Testis (tissue), 3 donors: Measurements from ENCODE around the gene GAS1. TPM values are rescaled to one million over a fixed set of nuclear protein-coding genes. Genes with fewer than 3 reads are reported as not detected.

ENCODE experiments used
- DNase-seq: peaks from one replicate; pipeline ENCODE4 v3.0.0-alpha.2; 2019
- H3K27ac ChIP-seq, 2 donors: fragments of 200-600 bp; sonication (generic); one replicate each; pipeline ENCODE4 v1.5.1; 2019
- H3K27me3 ChIP-seq: fragments of 200-600 bp; sonication (generic); one replicate; pipeline ENCODE4 v1.5.1; 2019
- H3K36me3 ChIP-seq: fragments of 200-600 bp; sonication (generic); one replicate; pipeline ENCODE4 v1.5.1; 2017; ENCODE audit warnings: low read depth; ENCODE audit errors: missing control alignments
- H3K4me1 ChIP-seq: fragments of 200-600 bp; sonication (generic); one replicate; pipeline ENCODE4 v1.5.1; 2019
- H3K4me3 ChIP-seq, 2 donors: fragments of 200-600 bp; sonication (generic); one replicate each; pipeline ENCODE4 v1.5.1; 2017 to 2019
- H3K9me3 ChIP-seq: fragments of 200-600 bp; sonication (generic); one replicate; pipeline ENCODE4 v1.5.1; 2017
- CTCF ChIP-seq, 3 experiments: fragments of 450-650 bp in 2 of 3; fragments of 200-600 bp in 1 of 3; sonication (generic) in 1 of 3; IDR thresholded peaks; one replicate each; pipeline ENCODE4 v1.5.1; 2016 to 2019; ENCODE audit warnings: antibody characterized with exemption in 3 of 3, mild to moderate bottlenecking in 2 of 3, moderate library complexity in 1 of 3
- POLR2A ChIP-seq: fragments of 450-650 bp; IDR thresholded peaks from one replicate; pipeline ENCODE4 v1.6.1; 2017; ENCODE audit warnings: antibody characterized with exemption, mild to moderate bottlenecking, moderate library complexity
- WGBS, 2 donors: methylation state at CpG; one replicate each; pipeline ENCODE4 v1.1.5; 2018; 5-methylcytosine and 5-hydroxymethylcytosine counted together
- intact Hi-C: fragments of 100-400 bp; cut with DNase I; formaldehyde crosslinking; loops from one replicate; pipeline ENCODE4 v1.15.1; 2023; ENCODE audit warnings: low total_unique reads
- polyA plus RNA-seq: library from polyadenylated mRNA; stranded (reverse); fragments of 350-450 nt; fragmentation: Illumina TruSeq; extraction: RNeasy Lipid Tissue Mini Kit (QIAGEN cat#74804); gene quantifications from one replicate; pipeline ENCODE4 v1.2.3, GENCODE V29; 2014; ENCODE audit warnings: low read depth, low replicate concordance; ENCODE audit not compliant: insufficient read depth
- total RNA-seq, 2 donors: library from RNA; depleted of rRNA; stranded (reverse); fragments of >200 nt; gene quantifications; one replicate each; pipeline ENCODE4 v1.2.3, GENCODE V29; 2016

The GAS1 gene
- total and polyA plus RNA-seq, 3 donors from 2014 or later: 12.9 to 25.7 (median 13.9) TPM

- Histone ChIP-seq H3K4me3 (no peak overlapping the region), H3K27ac (no peak overlapping the region), H3K9me3 (no peaks in the 10 kb centered on the region), H3K27me3 (no peaks in the 10 kb centered on the region), H3K36me3 (no peaks in the 10 kb centered on the region), H3K4me1 (no peaks in the 10 kb centered on the region)
- WGBS, 2 donors: 95 to 97% methylated on average over 3 of the region's 3 CpGs
- no peak for DNase-seq
- TF ChIP-seq POLR2A (no peak), CTCF (IDR thresholded peaks at IDR 0.05) (no peak)
- intact Hi-C loops: no loop called here
Measured at GRCh38 chr9:86908261-86908660, 39.0 kb downstream of the GAS1 start.

GRCh38 chr9:86907346-86907745, 40.0 kb downstream of the GAS1 start:
- Histone ChIP-seq H3K27ac (no peak overlapping the region), H3K36me3 (no peaks in the 10 kb centered on the region), H3K4me1 (no peaks in the 10 kb centered on the region), H3K27me3 (no peaks in the 10 kb centered on the region), H3K4me3 (no peak overlapping the region), H3K9me3 (no peaks in the 10 kb centered on the region)
- no peak for TF ChIP-seq POLR2A
- TF ChIP-seq CTCF (IDR thresholded peaks at IDR 0.05): no peak
- intact Hi-C loops: no loop called here
- 74 to 82% methylated on average over 1 of the region's 1 CpG for WGBS, 2 donors
- no peak for DNase-seq

GRCh38 chr9:86903734-86904085, 43.6 kb downstream of the GAS1 start:
- Histone ChIP-seq H3K27ac (no peak overlapping the region), H3K4me3 (no peak overlapping the region), H3K27me3 (no peaks in the 10 kb centered on the region), H3K36me3 (no peaks in the 10 kb centered on the region), H3K4me1 (no peaks in the 10 kb centered on the region), H3K9me3 (no peaks in the 10 kb centered on the region)
- no peak for DNase-seq
- TF ChIP-seq POLR2A (no peak), CTCF (IDR thresholded peaks at IDR 0.05) (no peak)
- intact Hi-C loops: no loop called here
- WGBS, 2 donors: 62% methylated on average over 2 of the region's 2 CpGs

- H3K9me3 ChIP-seq: no peaks in the 10 kb centered on the region
- 13 to 17% methylated on average over 19 of the region's 19 CpGs for WGBS, 2 donors
- H3K4me3 ChIP-seq: peak overlapping the region in 1 of 2 donors; percentile 27
- TF ChIP-seq POLR2A: no peak
- no peak for TF ChIP-seq CTCF (IDR thresholded peaks at IDR 0.05)
- H3K27me3 ChIP-seq: no peaks in the 10 kb centered on the region
- no peaks in the 10 kb centered on the region for H3K36me3 ChIP-seq
- no peak for DNase-seq
- H3K27ac ChIP-seq: no peak overlapping the region
- no peaks in the 10 kb centered on the region for H3K4me1 ChIP-seq
- intact Hi-C loops: no loop called here
Measured at GRCh38 chr9:86902991-86903733, 44.1 kb downstream of the GAS1 start.

- TF ChIP-seq CTCF (IDR thresholded peaks at IDR 0.05) (no peak), POLR2A (no peak)
- no peak for DNase-seq
- Histone ChIP-seq H3K4me1 (no peaks in the 10 kb centered on the region), H3K36me3 (no peaks in the 10 kb centered on the region), H3K4me3 (peak overlapping the region in 1 of 2 donors; percentile 27), H3K27ac (no peak overlapping the region), H3K27me3 (no peaks in the 10 kb centered on the region), H3K9me3 (no peaks in the 10 kb centered on the region)
- WGBS, 2 donors: 23 to 27% methylated on average over 21 of the region's 21 CpGs
- intact Hi-C loops: no loop called here
Measured at GRCh38 chr9:86902586-86902985, 44.7 kb downstream of the GAS1 start.
